IMR-90 (cell line): Measurements from ENCODE around the gene PPIB.

Experiments used
- CEBPB ChIP-seq: IDR thresholded peaks from 2 replicates; pipeline ENCODE4 v1.6.1; 2012; ENCODE audit warnings: low read depth, low read length, improper control_type of control experiment
- CTCF ChIP-seq: conservative IDR thresholded peaks from 2 replicates; pipeline ENCODE4 v1.5.1; 2012; ENCODE audit warnings: mild to moderate bottlenecking, low read depth, low read length, improper control_type of control experiment
- NFE2L2 ChIP-seq: fragments of 150-350 bp; IDR thresholded peaks from 2 replicates; pipeline ENCODE4 v1.6.1; 2016; ENCODE audit warnings: low read depth, mild to moderate bottlenecking, low read length
- POLR2A ChIP-seq: IDR thresholded peaks from 2 replicates; pipeline ENCODE4 v1.6.1; 2012; ENCODE audit warnings: mild to moderate bottlenecking, low read depth, low read length

- TF ChIP-seq CEBPB, result no peak
- no peak for TF ChIP-seq CTCF
- no peak for TF ChIP-seq NFE2L2
- no peak for TF ChIP-seq POLR2A
Observed at GRCh38 chr15:64127521-64128270, 35.1 kb downstream of the PPIB start.
